SU-DHL-6 (cell line): Measurements from ENCODE around the gene SCG5.

ENCODE experiments used
- H2AFZ ChIP-seq: fragments of 200-600 bp; sonication (generic); 2 replicates; pipeline ENCODE4 v1.6.1; 2014; ENCODE audit warnings: low read depth, mild to moderate bottlenecking, moderate library complexity, mixed read lengths, antibody characterized with exemption, low read length; ENCODE audit not compliant: severe bottlenecking
- H3F3A ChIP-seq: fragments of 200-600 bp; shearing (Covaris generic); 2 replicates; pipeline ENCODE4 v1.6.0; 2016; ENCODE audit warnings: antibody characterized with exemption, mild to moderate bottlenecking; ENCODE audit not compliant: insufficient read depth
- H3K27ac ChIP-seq: fragments of 200-600 bp; sonication (generic); 2 replicates; pipeline ENCODE4 v1.5.1; 2016; ENCODE audit warnings: low read depth, mild to moderate bottlenecking, low read length, moderate library complexity, mixed read lengths
- H3K27me3 ChIP-seq: fragments of 200-600 bp; sonication (generic), shearing (Covaris generic); 2 replicates; pipeline ENCODE4 v1.6.0; 2014; ENCODE audit warnings: mild to moderate bottlenecking, low read length
- H3K36me3 ChIP-seq: fragments of 200-600 bp; sonication (generic); 2 replicates; pipeline ENCODE4 v1.6.1; 2014; ENCODE audit warnings: mild to moderate bottlenecking, low read length, mixed read lengths
- H3K4me2 ChIP-seq: fragments of 300-600, 200-600 bp; shearing (Covaris generic), sonication (generic); 2 replicates; pipeline ENCODE4 v1.6.0; 2014; ENCODE audit warnings: low read length, low read depth, mild to moderate bottlenecking; ENCODE audit not compliant: poor library complexity, severe bottlenecking
- H3K4me3 ChIP-seq: fragments of 200-600 bp; sonication (generic); 2 replicates; pipeline ENCODE4 v1.5.1; 2014; ENCODE audit warnings: antibody characterized with exemption, low read length, mild to moderate bottlenecking, mixed read lengths; ENCODE audit not compliant: insufficient read depth, poor library complexity, severe bottlenecking
- H3K79me2 ChIP-seq: fragments of 200-600 bp; sonication (generic); 2 replicates; pipeline ENCODE4 v1.6.1; 2014; ENCODE audit warnings: mild to moderate bottlenecking, low read length, moderate library complexity; ENCODE audit not compliant: insufficient read depth
- H3K9ac ChIP-seq: fragments of 200-600 bp; sonication (generic); 2 replicates; pipeline ENCODE4 v1.7.0; 2014; ENCODE audit warnings: mild to moderate bottlenecking, low read length
- H3K9me2 ChIP-seq: fragments of 200-600 bp; sonication (generic); replicated peaks from 2 replicates; pipeline ENCODE4 v1.6.1; 2014; ENCODE audit warnings: low read length; ENCODE audit not compliant: insufficient read depth
- H3K9me3 ChIP-seq: fragments of 200-600 bp; sonication (generic); 2 replicates; pipeline ENCODE4 v1.6.1; 2014; ENCODE audit warnings: low read length, mixed read lengths; ENCODE audit not compliant: insufficient read depth
- H4K20me1 ChIP-seq: fragments of 200-600 bp; sonication (generic); 2 replicates; pipeline ENCODE4 v1.6.1; 2014; ENCODE audit warnings: low read depth, mild to moderate bottlenecking, antibody characterized with exemption, low read length, moderate library complexity, mixed read lengths
- EZH2phosphoT487 ChIP-seq: fragments of 200-600 bp; sonication (generic), shearing (Covaris generic); conservative IDR thresholded peaks from 2 replicates; pipeline ENCODE4 v1.6.1; 2018; ENCODE audit warnings: mild to moderate bottlenecking, antibody characterized with exemption, low read length, moderate library complexity, mixed read lengths
- TF ChIP-seq, protein P1 (sequence below): fragments of 200-600 bp; sonication (generic); IDR thresholded peaks from one replicate; pipeline ENCODE4 v1.5.1; 2017; ENCODE audit warnings: antibody characterized with exemption, mild to moderate bottlenecking, low read length, moderate library complexity; ENCODE audit not compliant: insufficient read depth, poor library complexity, severe bottlenecking

Gene SCG5

DNA sequence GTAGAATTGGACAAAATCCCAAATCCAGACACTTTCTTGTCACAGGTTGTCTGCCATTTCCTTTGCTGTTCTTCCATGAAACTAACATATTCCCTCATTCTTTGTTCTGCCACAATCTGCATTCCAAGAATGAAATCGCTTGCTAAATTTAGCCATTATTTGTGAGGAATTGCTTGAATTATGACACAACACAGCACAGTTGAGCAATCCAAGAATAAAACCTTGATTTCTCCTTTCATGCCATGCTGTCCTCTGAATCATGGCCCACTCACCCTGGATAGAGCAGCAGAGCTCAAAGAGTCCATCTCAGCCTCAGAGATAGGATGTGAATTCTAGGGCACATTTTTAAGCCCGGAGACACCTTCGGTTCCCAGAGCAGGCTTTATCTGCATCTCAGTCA, 41.1 kb downstream of the SCG5 start:
- Histone ChIP-seq H3K27ac (no peak overlapping the region), H3K4me2 (no peak overlapping the region), H3K27me3 (no peaks in the 10 kb centered on the region), H3K9ac (no peak overlapping the region), H3K79me2 (no peaks in the 10 kb centered on the region), H3K9me2 (no peaks in the 10 kb centered on the region), H3K9me3 (no peaks in the 10 kb centered on the region), H2AFZ (no peak overlapping the region), H3K4me3 (no peak overlapping the region), H3F3A (no peaks in the 10 kb centered on the region), H3K36me3 (no peaks in the 10 kb centered on the region), H4K20me1 (no peaks in the 10 kb centered on the region)
- TF ChIP-seq, protein P1, sequence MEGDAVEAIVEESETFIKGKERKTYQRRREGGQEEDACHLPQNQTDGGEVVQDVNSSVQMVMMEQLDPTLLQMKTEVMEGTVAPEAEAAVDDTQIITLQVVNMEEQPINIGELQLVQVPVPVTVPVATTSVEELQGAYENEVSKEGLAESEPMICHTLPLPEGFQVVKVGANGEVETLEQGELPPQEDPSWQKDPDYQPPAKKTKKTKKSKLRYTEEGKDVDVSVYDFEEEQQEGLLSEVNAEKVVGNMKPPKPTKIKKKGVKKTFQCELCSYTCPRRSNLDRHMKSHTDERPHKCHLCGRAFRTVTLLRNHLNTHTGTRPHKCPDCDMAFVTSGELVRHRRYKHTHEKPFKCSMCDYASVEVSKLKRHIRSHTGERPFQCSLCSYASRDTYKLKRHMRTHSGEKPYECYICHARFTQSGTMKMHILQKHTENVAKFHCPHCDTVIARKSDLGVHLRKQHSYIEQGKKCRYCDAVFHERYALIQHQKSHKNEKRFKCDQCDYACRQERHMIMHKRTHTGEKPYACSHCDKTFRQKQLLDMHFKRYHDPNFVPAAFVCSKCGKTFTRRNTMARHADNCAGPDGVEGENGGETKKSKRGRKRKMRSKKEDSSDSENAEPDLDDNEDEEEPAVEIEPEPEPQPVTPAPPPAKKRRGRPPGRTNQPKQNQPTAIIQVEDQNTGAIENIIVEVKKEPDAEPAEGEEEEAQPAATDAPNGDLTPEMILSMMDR, result no peak
- TF ChIP-seq EZH2phosphoT487, result no peak

DNA sequence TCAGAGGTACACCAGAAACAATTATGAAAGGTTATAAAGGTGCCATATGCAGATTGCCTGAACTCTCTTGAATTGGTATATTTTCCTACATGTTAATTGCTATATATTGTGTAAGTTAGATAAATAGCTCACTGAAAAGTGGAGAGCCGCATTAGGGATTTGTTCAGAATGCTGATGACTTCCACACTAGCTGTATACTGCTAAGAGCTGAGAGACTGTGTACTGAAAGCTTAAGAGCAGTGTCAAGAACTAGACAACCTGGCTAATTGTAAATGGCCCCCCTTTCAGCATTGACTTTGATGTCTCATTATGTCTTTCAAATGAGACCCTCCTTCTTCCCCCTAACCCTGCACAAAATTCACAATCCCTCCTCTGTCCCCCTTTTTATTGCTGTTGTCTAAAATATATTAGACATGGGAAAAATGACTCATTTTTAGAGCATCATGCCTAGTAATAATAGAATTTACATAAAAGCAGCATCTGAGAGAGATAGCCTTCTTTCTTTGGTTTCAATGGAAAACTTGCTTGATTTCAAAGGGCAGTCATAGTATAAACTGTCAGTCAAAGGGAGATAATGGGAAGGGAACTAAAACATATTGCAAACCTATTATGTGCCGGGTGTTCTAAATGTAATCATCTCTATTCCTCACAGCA, 41.6 kb downstream of the SCG5 start:
- Histone ChIP-seq H3K27ac (no peak overlapping the region), H3K27me3 (no peaks in the 10 kb centered on the region), H3K4me3 (no peak overlapping the region), H3K4me2 (no peak overlapping the region), H2AFZ (no peak overlapping the region), H3K9me2 (no peaks in the 10 kb centered on the region), H3F3A (no peaks in the 10 kb centered on the region), H3K9me3 (no peaks in the 10 kb centered on the region), H3K79me2 (no peaks in the 10 kb centered on the region), H4K20me1 (no peaks in the 10 kb centered on the region), H3K36me3 (no peaks in the 10 kb centered on the region), H3K9ac (no peak overlapping the region)
- no peak for TF ChIP-seq EZH2phosphoT487
- TF ChIP-seq, protein P1, result no peak

DNA sequence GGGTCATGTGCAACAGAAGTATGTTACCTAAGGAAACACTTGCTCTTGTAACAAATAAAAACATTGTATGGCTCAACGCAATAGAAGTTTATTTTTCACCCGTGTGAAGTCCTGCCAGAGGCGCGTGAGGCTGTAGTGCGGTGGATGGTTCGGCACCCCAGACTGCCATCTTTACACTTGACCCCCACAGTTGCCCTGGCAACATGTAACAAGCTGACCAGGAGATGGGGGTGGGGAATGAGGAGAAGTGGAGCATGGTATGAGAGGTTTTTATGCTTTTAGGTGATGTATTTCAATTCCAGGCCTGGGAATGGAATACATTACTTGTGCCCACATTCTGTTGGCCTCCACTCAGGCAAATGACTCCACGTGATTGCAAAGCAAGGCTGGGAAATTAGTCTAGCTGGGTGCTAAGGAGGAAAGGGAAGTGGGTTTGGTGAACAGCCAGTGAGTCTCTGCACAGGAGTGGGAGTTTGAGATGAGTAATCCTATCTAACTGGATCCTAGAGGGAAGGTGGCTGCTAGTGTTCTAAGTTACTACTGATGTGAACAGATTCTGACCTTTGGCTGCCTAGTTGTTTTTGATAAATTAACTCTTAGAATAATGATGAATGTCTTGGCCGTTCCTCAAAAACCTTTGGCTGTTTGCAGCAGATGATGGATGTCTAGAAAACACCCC, 42.5 kb downstream of the SCG5 start:
- Histone ChIP-seq H3K9me3 (no peaks in the 10 kb centered on the region), H3K9ac (no peak overlapping the region), H3F3A (no peaks in the 10 kb centered on the region), H3K9me2 (no peaks in the 10 kb centered on the region), H3K27me3 (no peaks in the 10 kb centered on the region), H3K27ac (no peak overlapping the region), H4K20me1 (no peaks in the 10 kb centered on the region), H3K4me3 (no peak overlapping the region), H3K79me2 (no peaks in the 10 kb centered on the region), H3K36me3 (no peaks in the 10 kb centered on the region), H3K4me2 (no peak overlapping the region), H2AFZ (no peak overlapping the region)
- TF ChIP-seq, protein P1, result no peak
- TF ChIP-seq EZH2phosphoT487, result no peak
